ENCODE data around the gene ZFAND4.

ZFAND4 gene

DNA sequence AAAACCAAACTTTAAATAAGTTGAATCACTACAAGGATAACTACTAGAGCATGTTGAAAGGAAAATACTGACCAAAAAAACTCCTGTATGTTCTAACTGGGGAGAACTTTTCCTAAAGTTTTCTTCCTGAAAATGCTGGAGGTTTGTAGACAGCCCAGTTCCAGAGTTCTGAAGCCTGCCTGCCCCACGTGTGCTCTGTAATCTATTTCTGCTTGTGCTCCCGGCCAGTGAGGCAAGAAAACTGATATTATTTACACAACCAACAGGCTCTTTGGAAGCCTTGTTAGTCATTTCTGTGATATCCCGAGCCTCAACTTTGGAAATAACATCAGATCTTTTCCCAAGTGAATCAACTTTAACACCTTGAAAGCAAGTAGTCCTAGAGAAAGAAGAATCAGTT lies 46.7 kb downstream of the ZFAND4 start:
- no peak for DNase-seq (ENCODE audit: low read depth)
- TF ChIP-seq, protein P1, sequence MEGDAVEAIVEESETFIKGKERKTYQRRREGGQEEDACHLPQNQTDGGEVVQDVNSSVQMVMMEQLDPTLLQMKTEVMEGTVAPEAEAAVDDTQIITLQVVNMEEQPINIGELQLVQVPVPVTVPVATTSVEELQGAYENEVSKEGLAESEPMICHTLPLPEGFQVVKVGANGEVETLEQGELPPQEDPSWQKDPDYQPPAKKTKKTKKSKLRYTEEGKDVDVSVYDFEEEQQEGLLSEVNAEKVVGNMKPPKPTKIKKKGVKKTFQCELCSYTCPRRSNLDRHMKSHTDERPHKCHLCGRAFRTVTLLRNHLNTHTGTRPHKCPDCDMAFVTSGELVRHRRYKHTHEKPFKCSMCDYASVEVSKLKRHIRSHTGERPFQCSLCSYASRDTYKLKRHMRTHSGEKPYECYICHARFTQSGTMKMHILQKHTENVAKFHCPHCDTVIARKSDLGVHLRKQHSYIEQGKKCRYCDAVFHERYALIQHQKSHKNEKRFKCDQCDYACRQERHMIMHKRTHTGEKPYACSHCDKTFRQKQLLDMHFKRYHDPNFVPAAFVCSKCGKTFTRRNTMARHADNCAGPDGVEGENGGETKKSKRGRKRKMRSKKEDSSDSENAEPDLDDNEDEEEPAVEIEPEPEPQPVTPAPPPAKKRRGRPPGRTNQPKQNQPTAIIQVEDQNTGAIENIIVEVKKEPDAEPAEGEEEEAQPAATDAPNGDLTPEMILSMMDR (IDR thresholded peaks at IDR 0.05; ENCODE audit: control insufficient read depth, insufficient read depth, low read depth, low read length, missing control alignments) = no peak
- no peak overlapping the region for H3K4me3 ChIP-seq (ENCODE audit: control insufficient read depth, low read depth, low read length)

- H3K4me3 ChIP-seq (ENCODE audit: control insufficient read depth, low read depth, low read length) = no peak overlapping the region
- no peak for DNase-seq (ENCODE audit: low read depth)
- TF ChIP-seq, protein P1 (IDR thresholded peaks at IDR 0.05; ENCODE audit: control insufficient read depth, insufficient read depth, low read depth, low read length, missing control alignments) = no peak
These were observed 47.8 kb downstream of the ZFAND4 start for GRCh38 chr10:45624724-45625123.

GRCh38 chr10:45614869-45615268 lies 57.7 kb downstream of the ZFAND4 start:
- no peak for DNase-seq (ENCODE audit: low read depth)
- H3K4me3 ChIP-seq (ENCODE audit: control insufficient read depth, low read depth, low read length) = no peak overlapping the region
- TF ChIP-seq, protein P1 (IDR thresholded peaks at IDR 0.05; ENCODE audit: control insufficient read depth, insufficient read depth, low read depth, low read length, missing control alignments) = no peak

DNA sequence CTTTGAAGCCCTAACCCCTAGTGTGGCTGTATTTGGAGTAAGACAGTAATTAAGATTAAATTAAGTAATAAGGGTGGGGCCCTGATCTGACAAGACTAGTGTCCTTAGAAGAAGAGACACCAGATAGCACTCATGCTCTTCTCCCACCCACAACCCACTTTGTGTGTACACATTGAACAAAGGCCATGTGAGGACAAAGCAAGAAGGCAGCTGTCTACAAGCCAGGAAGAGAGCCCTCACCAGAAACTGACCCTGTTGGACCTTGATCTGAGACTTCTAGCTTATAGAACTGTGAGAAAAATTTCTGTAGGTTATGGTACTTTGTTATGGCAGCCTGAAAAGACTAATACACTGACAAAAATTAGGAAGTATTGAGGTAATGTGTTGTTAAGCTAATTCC lies 59.8 kb downstream of the ZFAND4 start:
- DNase-seq (ENCODE audit: low read depth) = no peak
- H3K4me3 ChIP-seq (ENCODE audit: control insufficient read depth, low read depth, low read length) = no peak overlapping the region
- TF ChIP-seq, protein P1 (IDR thresholded peaks at IDR 0.05; ENCODE audit: control insufficient read depth, insufficient read depth, low read depth, low read length, missing control alignments) = no peak

- no peak overlapping the region for H3K4me3 ChIP-seq (ENCODE audit: control insufficient read depth, low read depth, low read length)
- no peak for DNase-seq (ENCODE audit: low read depth)
- TF ChIP-seq, protein P1 (IDR thresholded peaks at IDR 0.05; ENCODE audit: control insufficient read depth, insufficient read depth, low read depth, low read length, missing control alignments) = no peak
These were observed 64.5 kb downstream of the ZFAND4 start for GRCh38 chr10:45608052-45608451.

DNA sequence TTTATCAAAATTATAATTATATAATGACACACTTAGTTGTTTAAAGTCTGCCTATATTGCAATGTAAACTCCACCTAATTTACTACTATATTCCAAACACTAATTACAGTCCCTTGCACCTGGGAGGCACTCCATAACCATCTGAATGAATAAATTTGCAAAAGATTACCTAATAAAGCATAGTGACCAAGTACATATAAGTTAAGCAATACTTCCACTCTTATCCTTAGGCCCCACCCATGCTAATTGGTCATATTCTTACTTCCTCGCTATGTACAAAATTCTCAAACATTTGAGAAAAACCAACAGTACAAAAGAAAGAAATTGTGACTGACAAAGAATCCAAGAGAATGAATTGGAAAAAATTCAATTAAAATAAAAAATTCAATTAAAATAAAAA lies 65.3 kb downstream of the ZFAND4 start:
- TF ChIP-seq, protein P1 (IDR thresholded peaks at IDR 0.05; ENCODE audit: control insufficient read depth, insufficient read depth, low read depth, low read length, missing control alignments) = no peak
- H3K4me3 ChIP-seq (ENCODE audit: control insufficient read depth, low read depth, low read length) = no peak overlapping the region
- no peak for DNase-seq (ENCODE audit: low read depth)

GRCh38 chr10:45602836-45603235 lies 69.7 kb downstream of the ZFAND4 start:
- H3K4me3 ChIP-seq (ENCODE audit: control insufficient read depth, low read depth, low read length) = no peak overlapping the region
- TF ChIP-seq, protein P1 (IDR thresholded peaks at IDR 0.05; ENCODE audit: control insufficient read depth, insufficient read depth, low read depth, low read length, missing control alignments) = no peak

More at GRCh38 chr10:45602836-45603235, 69.7 kb downstream of the ZFAND4 start:
- DNase-seq (ENCODE audit: low read depth) = no peak
